HG02798 (cell line): ENCODE data around the gene TRPM4.
"Not testable (repeated sequence)": the region's sequence is repeated elsewhere in the genome, so short reads cannot be mapped to it uniquely, and the experiment has no call there.

Experiments used
- ATAC-seq: cut with Tn5 transposase; IDR thresholded peaks from one replicate; pipeline ENCODE4 v1.9.1; 2021; ENCODE audit warnings: mild to moderate bottlenecking; ENCODE audit not compliant: unreplicated experiment, poor library complexity

Gene TRPM4

DNA sequence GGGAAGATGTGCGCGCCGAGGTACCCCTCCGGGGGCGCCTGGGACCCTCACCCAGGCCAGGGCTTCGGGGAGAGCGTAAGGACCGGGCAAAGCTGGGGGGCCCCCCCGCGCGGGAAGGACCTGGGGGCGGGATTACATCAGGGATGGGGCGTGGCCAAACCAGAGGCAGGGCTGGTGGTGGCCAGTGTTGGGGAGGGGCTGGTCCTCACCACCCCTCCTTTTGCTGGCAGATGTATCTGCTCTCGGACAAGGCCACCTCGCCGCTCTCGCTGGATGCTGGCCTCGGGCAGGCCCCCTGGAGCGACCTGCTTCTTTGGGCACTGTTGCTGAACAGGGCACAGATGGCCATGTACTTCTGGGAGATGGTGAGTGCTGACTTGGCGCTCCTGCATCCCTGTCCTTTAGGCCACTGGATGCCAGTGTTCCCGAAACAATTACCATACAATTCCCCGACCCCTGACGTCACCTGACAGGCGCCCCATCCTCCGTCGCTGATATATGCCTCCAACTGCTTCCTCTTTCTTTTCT lies 25.3 kb downstream of the TRPM4 start:
- ATAC-seq = no peak

DNA sequence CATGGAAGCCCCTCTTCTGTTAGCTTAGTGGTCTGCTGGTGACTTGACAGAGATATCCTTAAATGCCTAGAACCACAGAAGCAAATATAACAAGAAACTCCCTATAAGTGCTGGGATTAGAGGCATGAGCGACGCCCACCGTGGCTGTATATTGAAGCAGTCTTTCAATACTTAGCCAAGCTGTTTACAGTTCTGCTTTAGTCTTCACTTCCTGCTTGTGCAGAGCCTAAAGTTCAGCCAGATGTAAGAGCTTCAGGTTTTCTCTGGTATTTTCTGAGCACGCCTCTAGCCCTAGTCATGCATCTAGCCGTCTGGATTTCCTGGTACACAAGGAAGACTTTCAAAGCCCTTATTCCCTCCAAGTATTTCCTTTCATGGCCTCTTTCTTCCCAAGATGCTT lies 28.5 kb downstream of the TRPM4 start:
- ATAC-seq = no peak

DNA sequence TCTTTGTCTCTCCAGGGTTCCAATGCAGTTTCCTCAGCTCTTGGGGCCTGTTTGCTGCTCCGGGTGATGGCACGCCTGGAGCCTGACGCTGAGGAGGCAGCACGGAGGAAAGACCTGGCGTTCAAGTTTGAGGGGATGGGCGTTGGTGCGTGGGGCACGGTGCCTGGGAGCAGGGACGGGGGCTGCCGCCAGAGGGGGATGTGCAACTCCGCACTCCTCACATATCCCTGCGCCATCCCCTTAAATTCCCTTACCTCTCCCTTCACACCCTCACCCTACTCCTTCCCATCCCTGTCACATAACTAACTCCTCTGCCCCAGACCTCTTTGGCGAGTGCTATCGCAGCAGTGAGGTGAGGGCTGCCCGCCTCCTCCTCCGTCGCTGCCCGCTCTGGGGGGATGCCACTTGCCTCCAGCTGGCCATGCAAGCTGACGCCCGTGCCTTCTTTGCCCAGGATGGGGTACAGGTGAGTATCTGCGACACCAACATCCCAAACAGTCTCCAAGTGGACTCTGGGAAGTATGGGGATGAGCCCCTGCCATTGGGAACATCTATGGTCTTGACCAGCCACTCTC lies 31.1 kb downstream of the TRPM4 start:
- ATAC-seq = no peak

DNA sequence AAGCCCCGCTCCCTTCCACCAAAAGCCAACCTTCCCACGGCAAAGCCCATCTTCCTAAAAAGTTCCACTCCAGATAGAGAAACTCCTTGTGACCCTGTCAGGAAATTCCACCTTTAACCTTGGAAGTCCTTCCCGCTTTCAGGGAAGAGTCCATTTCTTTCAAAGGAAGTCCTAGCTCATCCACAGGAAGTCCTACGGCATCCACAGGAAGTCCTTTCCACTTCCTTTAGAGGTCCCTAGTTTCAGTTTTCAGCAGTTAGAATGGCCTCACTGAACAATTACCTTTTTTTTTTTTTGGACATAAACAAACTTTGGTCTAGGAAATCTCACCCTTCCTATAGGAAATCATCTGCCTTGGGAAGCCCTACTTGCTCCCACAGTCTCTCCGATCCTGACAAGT lies 31.7 kb downstream of the TRPM4 start:
- ATAC-seq = no peak

DNA sequence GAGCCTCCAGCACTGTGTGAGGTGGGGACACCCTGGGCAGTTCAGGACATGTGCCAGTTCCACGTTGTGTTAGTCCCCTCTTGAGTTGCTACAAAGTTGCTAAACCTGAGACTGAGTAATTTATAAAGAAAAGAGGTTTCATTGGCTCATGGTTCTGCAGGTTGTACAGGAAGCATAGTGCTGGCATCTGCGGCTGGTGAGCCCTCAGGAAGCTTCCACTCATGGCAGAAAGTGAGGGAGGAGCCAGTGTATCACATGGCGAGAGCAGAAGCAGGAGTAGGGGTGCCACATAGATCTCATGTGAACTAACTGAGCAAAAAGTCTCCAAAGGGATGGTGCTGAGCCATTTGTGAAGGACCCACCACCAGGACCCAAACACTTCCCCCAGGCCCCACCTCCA lies 33.2 kb downstream of the TRPM4 start:
- no peak for ATAC-seq

DNA sequence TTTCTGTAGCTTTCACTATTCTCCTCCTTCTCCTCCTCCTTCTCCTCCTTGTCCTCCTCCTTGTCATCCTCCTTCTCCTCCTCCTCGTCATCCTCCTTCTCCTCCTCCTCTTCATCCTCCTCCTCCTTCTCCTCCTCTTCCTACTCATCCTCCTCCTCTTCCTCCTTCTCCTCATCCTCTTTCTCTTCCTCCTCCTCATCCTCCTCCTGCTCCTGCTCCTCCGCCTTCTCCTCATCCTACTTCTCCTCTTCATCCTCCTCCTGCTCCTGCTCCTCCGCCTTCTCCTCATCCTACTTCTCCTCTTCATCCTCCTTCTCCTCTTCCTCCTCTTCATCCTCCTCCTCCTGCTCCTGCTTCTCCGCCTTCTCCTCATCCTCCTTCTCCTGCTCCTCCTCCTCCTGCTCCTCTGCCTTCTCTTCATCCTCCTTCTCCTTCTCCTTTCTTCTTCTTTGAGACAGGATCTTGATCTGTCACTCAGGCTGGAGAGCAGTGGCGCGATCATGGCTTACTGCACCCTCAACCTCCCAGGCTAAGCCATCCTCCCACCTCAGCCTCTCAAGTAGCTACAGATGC lies 36.3 kb downstream of the TRPM4 start:
- no peak for ATAC-seq

DNA sequence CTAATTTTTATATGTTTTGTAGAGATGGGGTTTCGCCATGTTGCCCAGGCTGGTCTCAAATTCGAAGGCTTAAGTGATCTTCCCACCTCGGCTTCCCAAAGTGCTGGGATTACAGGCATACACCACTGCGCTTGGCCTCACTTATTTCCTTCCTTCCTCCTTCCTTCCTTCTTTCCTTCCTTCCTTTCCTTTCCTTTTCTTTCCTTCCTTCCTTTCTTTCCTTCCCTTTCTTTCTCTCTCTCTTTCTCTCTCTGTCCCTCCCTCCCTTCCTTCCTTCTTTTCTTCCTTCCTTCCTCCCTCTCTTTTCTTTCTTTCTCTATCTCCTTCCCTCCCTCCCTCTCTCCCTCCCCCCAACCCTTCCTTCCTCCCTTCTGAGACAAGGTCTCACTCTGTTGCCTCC lies 36.8 kb downstream of the TRPM4 start:
- no peak for ATAC-seq

DNA sequence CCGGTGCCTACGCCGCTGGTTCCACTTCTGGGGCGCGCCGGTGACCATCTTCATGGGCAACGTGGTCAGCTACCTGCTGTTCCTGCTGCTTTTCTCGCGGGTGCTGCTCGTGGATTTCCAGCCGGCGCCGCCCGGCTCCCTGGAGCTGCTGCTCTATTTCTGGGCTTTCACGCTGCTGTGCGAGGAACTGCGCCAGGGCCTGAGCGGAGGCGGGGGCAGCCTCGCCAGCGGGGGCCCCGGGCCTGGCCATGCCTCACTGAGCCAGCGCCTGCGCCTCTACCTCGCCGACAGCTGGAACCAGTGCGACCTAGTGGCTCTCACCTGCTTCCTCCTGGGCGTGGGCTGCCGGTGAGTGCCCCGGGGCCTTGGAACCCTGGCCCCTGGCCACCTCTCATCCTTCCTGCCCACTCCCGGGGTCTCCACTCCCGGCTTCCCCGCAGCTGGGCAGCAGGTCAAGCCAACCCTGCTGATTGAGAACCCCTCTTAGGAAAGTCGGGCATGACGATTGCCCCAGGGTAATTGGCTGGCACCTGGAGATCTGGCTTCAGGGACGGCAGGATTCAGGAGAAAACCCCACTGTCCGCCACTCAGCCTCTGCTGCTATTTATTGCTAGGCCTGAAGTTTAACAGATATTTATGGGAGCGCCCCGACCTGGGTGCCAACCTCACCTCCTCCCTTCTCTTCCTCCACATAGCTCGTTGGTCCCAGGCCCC lies 39.1 kb downstream of the TRPM4 start:
- no peak for ATAC-seq

DNA sequence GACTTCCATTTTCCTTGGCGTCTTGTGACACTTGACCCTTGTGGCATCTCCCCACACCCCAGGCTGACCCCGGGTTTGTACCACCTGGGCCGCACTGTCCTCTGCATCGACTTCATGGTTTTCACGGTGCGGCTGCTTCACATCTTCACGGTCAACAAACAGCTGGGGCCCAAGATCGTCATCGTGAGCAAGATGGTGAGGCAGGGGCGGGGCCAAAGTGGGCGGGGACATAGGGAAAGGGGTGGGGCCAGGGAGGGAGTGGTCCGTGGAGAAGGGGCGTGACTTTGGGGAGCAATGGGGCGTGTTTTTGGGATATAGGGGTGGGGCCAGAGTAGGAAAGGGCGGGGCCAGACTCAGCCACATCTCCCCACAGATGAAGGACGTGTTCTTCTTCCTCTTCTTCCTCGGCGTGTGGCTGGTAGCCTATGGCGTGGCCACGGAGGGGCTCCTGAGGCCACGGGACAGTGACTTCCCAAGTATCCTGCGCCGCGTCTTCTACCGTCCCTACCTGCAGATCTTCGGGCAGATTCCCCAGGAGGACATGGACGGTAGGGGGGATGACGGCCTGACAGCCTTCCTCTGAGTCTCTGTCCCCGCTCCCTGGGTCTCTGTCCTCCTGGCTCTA lies 42.8 kb downstream of the TRPM4 start:
- no peak for ATAC-seq

DNA sequence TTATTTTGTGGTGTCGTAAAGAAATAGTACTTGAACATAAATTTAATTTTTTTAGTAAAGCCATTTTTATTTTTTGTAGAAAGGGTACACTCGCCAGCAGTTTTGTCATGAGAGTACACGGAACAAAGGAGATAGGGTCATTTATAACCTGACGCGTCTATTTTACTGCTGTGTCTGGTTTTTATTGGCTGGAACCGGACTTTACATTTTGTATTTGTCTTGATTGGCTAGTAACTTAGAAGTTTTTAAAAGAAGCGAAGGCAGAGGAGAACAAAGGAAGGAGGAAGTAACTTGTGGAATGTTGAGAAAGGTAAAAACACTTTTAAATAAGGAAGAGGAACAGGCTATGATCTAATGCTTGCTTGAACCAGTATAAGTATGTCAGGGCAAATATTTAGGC lies 43.5 kb downstream of the TRPM4 start:
- ATAC-seq = no peak

DNA sequence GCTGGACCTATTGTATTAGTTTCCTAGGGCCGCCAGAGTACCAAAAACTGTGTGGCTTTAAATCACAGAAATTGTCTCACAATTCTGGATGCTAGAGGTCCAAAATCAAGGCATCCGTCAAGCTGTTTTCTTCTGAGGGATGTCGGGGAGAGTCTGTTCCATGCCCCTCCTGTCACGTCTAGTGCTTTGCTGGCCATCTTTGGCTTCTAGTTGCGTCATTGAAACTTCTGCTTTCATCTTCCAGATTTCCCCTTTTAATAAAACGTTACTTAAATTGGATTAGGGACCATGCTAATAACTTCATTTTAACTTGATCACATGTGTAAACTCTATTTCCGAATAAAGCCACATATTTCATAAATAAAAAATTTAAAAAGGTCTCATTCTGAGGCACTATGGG lies 47.5 kb downstream of the TRPM4 start:
- no peak for ATAC-seq

DNA sequence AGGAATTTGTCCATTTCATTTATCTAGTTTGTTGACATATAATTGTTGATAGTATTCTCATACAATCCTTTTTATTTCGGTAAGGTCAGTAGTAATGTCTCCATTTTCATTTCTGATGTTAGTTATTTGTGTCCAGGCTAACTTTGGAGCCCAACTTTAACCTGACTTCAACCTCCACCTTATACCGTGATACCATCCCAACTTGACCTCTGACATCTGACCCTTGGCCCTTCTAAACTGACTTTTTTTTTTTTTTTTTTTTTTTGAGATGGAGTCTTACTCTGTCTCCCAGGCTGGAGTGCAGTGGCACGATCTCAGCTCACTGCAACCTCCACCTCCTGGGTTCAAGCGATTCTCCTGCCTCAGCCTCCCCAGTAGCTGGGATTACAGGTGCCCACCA lies 51.9 kb downstream of the TRPM4 start:
- not testable (repeated sequence) for ATAC-seq

DNA sequence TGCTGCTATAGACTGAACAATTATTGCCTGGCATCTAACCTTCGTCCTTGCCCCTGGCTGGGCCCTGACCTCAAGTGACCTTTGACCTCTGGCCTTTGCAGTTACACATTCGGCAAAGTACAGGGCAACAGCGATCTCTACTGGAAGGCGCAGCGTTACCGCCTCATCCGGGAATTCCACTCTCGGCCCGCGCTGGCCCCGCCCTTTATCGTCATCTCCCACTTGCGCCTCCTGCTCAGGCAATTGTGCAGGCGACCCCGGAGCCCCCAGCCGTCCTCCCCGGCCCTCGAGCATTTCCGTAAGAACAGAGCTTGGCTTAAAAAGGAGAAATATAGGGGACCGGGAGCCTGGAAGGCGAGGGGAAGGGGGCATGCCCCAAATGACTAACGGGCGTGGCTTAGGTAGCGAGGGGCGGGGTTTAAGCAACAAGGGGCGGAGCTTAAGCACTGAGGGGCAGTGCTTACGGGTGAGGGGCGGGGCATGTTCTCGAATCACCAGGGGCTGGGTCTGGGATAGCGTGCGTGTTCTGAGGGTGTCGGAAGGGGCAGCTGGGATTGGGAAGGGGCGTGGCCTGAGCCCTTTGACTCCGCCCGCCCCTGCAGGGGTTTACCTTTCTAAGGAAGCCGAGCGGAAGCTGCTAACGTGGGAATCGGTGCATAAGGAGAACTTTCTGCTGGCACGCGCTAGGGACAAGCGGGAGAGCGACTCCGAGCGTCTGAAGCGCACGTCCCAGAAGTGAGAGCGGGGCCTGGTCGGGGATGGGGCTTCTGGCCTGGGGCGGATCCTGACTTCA lies 52.7 kb downstream of the TRPM4 start:
- ATAC-seq = no peak

DNA sequence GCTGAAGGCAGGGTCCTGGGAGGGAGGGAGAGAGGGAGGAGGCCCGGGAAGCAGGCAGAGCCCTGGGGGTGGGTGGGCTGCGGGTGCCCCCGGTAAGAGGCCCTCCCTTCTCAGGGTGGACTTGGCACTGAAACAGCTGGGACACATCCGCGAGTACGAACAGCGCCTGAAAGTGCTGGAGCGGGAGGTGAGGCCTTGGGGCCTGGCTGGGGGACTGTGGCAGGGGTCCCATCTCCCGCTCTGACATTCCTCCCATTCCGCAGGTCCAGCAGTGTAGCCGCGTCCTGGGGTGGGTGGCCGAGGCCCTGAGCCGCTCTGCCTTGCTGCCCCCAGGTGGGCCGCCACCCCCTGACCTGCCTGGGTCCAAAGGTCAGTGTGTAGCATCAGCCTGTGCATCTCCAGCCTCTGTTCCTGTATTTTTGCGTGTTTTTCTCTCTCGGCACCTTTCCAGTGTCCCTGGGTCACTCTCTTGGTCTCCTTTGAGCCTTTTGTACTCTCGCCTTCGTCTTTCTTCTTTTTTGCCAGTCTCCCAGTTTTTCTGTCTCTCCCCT lies 53.4 kb downstream of the TRPM4 start:
- no peak for ATAC-seq

DNA sequence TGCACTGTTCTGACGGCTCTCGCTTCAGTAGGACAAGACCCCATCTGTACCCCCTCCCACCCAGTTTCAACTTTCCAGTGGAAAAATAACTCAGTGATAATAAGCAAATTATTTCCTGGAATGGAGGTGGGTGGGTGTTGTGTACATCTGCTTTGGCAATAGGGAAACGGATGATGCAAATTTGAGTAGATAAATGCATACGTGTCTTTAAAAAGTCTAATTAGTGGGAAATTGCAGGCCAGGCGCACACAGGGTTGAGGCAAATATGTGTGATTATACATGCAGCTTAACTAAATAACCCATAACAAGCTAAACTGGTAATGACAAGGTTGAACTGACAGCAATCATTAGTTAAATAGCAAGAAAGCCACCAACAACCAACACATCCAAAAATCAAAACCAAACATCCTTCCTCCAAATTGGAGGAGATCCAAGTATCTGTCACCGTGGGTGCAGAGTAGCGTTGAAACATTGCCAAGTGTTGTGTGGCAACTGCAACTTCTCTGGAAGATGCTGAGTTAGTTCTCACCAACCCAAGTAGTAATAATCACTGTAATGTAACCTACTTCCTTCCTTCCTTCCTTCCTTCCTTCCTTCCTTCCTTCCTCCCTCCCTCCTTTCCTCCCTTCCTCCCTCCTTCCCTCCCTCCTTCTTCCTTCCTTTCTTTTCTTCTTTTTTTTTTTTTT lies 54.6 kb downstream of the TRPM4 start:
- ATAC-seq = no peak

DNA sequence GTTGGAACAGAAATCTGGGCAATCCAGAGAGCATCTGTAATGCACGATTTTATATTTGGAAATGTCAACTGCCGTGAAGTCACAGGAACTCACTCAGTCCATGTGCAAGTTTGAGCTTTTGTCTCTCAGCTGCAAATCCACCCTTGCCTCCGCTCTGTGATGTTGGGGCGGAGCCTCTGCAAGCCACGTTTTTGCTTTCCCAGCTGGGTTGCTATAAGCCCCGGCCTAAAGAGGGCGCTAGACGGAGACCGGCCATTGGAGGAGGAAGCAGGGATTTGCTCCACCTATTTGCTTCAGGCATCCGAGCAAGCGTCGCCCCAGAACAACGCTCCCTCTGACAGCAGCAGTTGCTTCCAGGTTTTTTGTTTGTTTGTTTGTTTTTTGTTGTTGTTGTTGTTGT lies 56.2 kb downstream of the TRPM4 start:
- ATAC-seq = no peak

DNA sequence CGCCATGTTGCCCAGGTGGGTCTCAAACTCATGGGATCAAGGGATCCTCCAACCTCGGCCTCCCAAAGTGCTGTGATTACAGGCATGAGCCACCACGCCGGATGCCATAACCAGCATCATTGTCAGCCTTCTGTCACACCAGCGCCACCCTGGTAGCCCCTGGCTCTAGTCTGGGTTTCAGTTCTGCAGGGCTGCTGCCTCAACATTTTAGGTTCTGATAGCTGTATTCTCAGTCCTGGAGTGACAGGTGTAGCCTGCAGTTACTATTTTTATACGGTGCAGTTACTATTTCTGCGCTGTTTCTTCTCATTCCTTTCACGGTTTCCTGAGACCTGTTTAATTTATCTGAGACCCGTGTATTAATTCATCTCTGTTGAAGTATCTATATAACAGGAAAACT lies 57.1 kb downstream of the TRPM4 start:
- no peak for ATAC-seq

DNA sequence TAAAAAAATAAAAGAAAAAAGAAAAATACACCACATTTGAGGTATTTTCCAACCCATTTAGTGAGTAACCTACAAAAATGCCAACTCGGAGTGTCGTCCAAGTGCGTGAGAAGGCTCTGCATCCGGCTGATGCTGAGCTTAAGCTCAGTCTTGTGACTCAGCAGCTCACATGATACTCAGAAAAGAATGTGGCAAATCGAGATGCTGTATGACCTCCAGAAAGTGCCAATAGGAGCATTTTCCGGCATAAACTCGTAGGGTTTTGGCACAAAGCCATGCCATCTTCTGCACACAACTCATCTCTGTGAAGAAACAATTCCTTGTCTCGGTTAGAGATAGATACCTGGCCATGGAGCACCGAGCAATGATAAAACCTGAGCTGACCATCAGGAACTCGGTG lies 58.5 kb downstream of the TRPM4 start:
- no peak for ATAC-seq

DNA sequence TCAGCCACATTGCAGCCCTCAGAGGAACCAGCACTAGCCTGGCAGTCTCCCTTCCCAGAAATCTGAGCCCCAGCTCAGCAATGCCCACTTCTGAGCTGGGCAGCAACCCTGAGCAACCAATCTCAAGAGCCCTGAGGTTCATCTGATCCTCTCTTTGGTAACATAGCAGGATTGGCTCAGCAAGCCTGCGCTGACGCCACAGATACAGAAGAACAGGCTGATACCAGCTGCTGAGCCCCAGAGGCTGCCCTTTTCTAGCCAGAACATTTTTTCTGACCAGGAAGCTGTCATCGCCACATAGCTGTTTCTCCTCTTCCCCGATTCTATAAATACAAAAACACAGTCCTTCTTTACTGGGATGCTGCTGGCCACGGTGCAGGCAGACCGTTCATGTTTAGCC lies 59.8 kb downstream of the TRPM4 start:
- ATAC-seq = no peak

DNA sequence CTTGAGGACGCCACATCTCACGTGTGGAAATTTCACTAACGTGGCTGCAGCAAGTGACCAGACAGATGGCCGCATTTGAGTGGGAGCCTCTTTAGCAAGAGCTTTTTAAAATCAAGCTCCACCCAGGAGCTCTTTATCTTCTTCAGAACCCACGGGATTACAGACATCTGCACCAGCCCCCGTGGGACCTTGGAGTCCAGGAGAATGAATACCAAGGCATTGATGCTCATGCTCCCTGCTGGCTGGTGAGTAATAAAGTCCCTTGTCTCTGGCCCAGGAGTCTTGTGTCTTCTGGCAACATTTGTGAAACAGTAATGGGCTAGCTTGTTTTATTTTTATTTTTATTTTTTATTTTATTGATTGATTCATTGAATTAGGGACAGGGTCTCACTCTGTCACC lies 64.4 kb downstream of the TRPM4 start:
- ATAC-seq = no peak
